Activated CD8-positive, alpha-beta T cell treated with anti-CD3 and anti-CD28 coated beads, Interleukin-2, amount 10 ng/mL, durations not matched to agents 7 days and 5 days (primary cell): ENCODE measurements around the gene RABL3. TPM values are rescaled to one million over a fixed set of nuclear protein-coding genes. Genes with fewer than 3 reads are reported as not detected.
"Not testable (repeated sequence)": the region's sequence is repeated elsewhere in the genome, so short reads cannot be mapped to it uniquely, and the experiment has no call there.

Source experiments
- ATAC-seq: fragments of 150-1000 bp; cut with Tn5 transposase; one replicate; pipeline ENCODE4 v1.10.0; 2021; ENCODE audit warnings: moderate library complexity
- CTCF ChIA-PET: fragments of 350-600 bp; sonication (Branson Sonifier 250); formaldehyde crosslinking; loops from one replicate; lab custom pipeline; 2021; ENCODE audit warnings: antibody characterized with exemption; lab: Charles Lee
- POLR2A ChIA-PET: fragments of 350-600 bp; sonication (Branson Sonifier 250); formaldehyde crosslinking; loops from one replicate; lab custom pipeline; 2021; ENCODE audit warnings: antibody characterized with exemption; lab: Charles Lee
- DNase-seq: peaks from one replicate; pipeline ENCODE4 v3.0.0-alpha.2; 2020
- H3K27ac Mint-ChIP-seq: one replicate; pipeline ENCODE4 v1.8.0; 2021; ENCODE audit warnings: mild to moderate bottlenecking, mixed read lengths
- H3K27me3 Mint-ChIP-seq: one replicate; pipeline ENCODE4 v1.8.0; 2021; ENCODE audit warnings: low read depth, mixed read lengths
- H3K36me3 Mint-ChIP-seq: one replicate; pipeline ENCODE4 v1.8.0; 2021; ENCODE audit warnings: low read depth, mixed read lengths
- H3K4me1 Mint-ChIP-seq: one replicate; pipeline ENCODE4 v1.8.0; 2021; ENCODE audit warnings: low read depth, mixed read lengths
- H3K4me3 Mint-ChIP-seq: one replicate; pipeline ENCODE4 v1.8.0; 2021; ENCODE audit warnings: mild to moderate bottlenecking, mixed read lengths
- H3K9me3 Mint-ChIP-seq: one replicate; pipeline ENCODE4 v1.8.0; 2022; ENCODE audit warnings: mixed read lengths; ENCODE audit not compliant: insufficient read depth
- total RNA-seq, 2 experiments: library from RNA; stranded (reverse); gene quantifications; one replicate each; pipeline ENCODE4 v1.2.3, GENCODE V29; 2021

Gene RABL3
- total RNA-seq: 10 to 100 TPM; 24.4 to 25.5 TPM

GRCh38 chr3:120742198-120742848, at the start of gene RABL3, which contains the start of gene GTF2E1:
Gene RABL3 (minus strand): TSS chr3:120742516. CDS start chr3:120742507, 9 bp downstream.
Gene GTF2E1 (plus strand): TSS chr3:120742744. CDS start chr3:120750553, 7,809 bp downstream.
- ChIA-PET POLR2A (interaction anchor here (0.6 to 4.0 kb wide), 2 partner anchors 14 to 146 kb away, joined by 3 to 29 read pairs; partner anchors contain the start of gene NDUFB4), CTCF (interaction anchor here (1.0 to 1.6 kb wide), 3 partner anchors 23 to 325 kb away, joined by 3 to 7 read pairs (median 4); no protein-coding TSS in a partner anchor)
- Mint-ChIP-seq H3K36me3 (peaks cover 21% of the 10 kb centered on the region), H3K27ac (peak within 1 kb of the TSS; percentile 98), H3K27me3 (no peaks in the 10 kb centered on the region), H3K9me3 (peaks cover under 1% of the 10 kb centered on the region), H3K4me1 (peaks cover 24% of the 10 kb centered on the region), H3K4me3 (peak within 1 kb of the TSS; percentile 95)
- ATAC-seq (peak; percentile 98), DNase-seq (peak; percentile 98)

- no peak for DNase-seq
- CTCF ChIA-PET: interaction anchor here (1.1 to 2.3 kb wide), 3 partner anchors 225 to 233 kb away, joined by 4 to 12 read pairs (median 6); no protein-coding TSS in a partner anchor
- no peaks in the 10 kb centered on the region for H3K27me3 Mint-ChIP-seq
- no peak overlapping the region for H3K27ac Mint-ChIP-seq
- H3K36me3 Mint-ChIP-seq: no peaks in the 10 kb centered on the region
- no peaks in the 10 kb centered on the region for H3K9me3 Mint-ChIP-seq
- H3K4me1 Mint-ChIP-seq: no peaks in the 10 kb centered on the region
- POLR2A ChIA-PET: no interaction called here
- H3K4me3 Mint-ChIP-seq: no peak overlapping the region
- no peak for ATAC-seq
Measured at GRCh38 chr3:120791913-120792312, 49.6 kb upstream of the RABL3 start.

GRCh38 chr3:120791010-120791409, 48.7 kb upstream of the RABL3 start:
- Mint-ChIP-seq H3K9me3 (no peaks in the 10 kb centered on the region), H3K4me3 (no peak overlapping the region), H3K27me3 (no peaks in the 10 kb centered on the region), H3K27ac (no peak overlapping the region), H3K36me3 (no peaks in the 10 kb centered on the region), H3K4me1 (no peaks in the 10 kb centered on the region)
- DNase-seq (no peak), ATAC-seq (no peak)
- POLR2A ChIA-PET: no interaction called here
- CTCF ChIA-PET: interaction anchor here (1.0 to 2.1 kb wide), 2 partner anchors 224 to 232 kb away, joined by 3 to 6 read pairs; no protein-coding TSS in a partner anchor

- DNase-seq, POLR2A ChIA-PET, H3K4me3 Mint-ChIP-seq, H3K27me3 Mint-ChIP-seq, H3K9me3 Mint-ChIP-seq, H3K4me1 Mint-ChIP-seq, ATAC-seq, H3K27ac Mint-ChIP-seq: not testable (repeated sequence)
- peaks cover 17% of the 10 kb centered on the region for H3K36me3 Mint-ChIP-seq
- CTCF ChIA-PET: interaction anchor here (1.0 to 1.5 kb wide), 2 partner anchors 9 to 225 kb away, joined by 3 to 4 read pairs; no protein-coding TSS in a partner anchor
Measured at GRCh38 chr3:120785832-120786231, 43.5 kb upstream of the RABL3 start.

- CTCF ChIA-PET: no interaction called here
- Mint-ChIP-seq H3K36me3 (peaks cover 23% of the 10 kb centered on the region), H3K27ac (no peak overlapping the region), H3K27me3 (no peaks in the 10 kb centered on the region), H3K9me3 (no peaks in the 10 kb centered on the region), H3K4me1 (peaks cover 3% of the 10 kb centered on the region), H3K4me3 (no peak overlapping the region)
- ATAC-seq: no peak
- POLR2A ChIA-PET: no interaction called here
- DNase-seq: no peak
Measured at GRCh38 chr3:120780977-120781376, 38.7 kb upstream of the RABL3 start.

- ChIA-PET POLR2A (no interaction called here), CTCF (interaction anchor here (1.2 to 1.7 kb wide), 3 partner anchors 14 to 218 kb away, joined by 3 to 5 read pairs (median 5); no protein-coding TSS in a partner anchor)
- no peaks in the 10 kb centered on the region for H3K27me3 Mint-ChIP-seq
Measured at GRCh38 chr3:120778776-120779175, 36.5 kb upstream of the RABL3 start.

GRCh38 chr3:120775411-120775810, 33.1 kb upstream of the RABL3 start:
- no peak overlapping the region for H3K4me3 Mint-ChIP-seq
- H3K4me1 Mint-ChIP-seq: peaks cover 15% of the 10 kb centered on the region
- H3K9me3 Mint-ChIP-seq: no peaks in the 10 kb centered on the region
- DNase-seq (no peak), ATAC-seq (no peak)
- no peak overlapping the region for H3K27ac Mint-ChIP-seq
- POLR2A ChIA-PET: no interaction called here
- H3K36me3 Mint-ChIP-seq: peaks cover 12% of the 10 kb centered on the region
- no peaks in the 10 kb centered on the region for H3K27me3 Mint-ChIP-seq
- CTCF ChIA-PET: interaction anchor here (0.6 to 1.7 kb wide), 4 partner anchors 19 to 214 kb away, joined by 3 to 5 read pairs (median 4); no protein-coding TSS in a partner anchor

More at GRCh38 chr3:120778776-120779175, 36.5 kb upstream of the RABL3 start:
- DNase-seq: no peak
- Mint-ChIP-seq H3K27ac (no peak overlapping the region), H3K4me1 (peaks cover 3% of the 10 kb centered on the region), H3K4me3 (no peak overlapping the region), H3K36me3 (peaks cover 18% of the 10 kb centered on the region), H3K9me3 (no peaks in the 10 kb centered on the region)
- ATAC-seq: no peak

GRCh38 chr3:120773932-120774331, 31.6 kb upstream of the RABL3 start:
- Mint-ChIP-seq H3K4me1 (peaks cover 15% of the 10 kb centered on the region), H3K27ac (no peak overlapping the region), H3K4me3 (no peak overlapping the region), H3K27me3 (no peaks in the 10 kb centered on the region), H3K36me3 (peaks cover 10% of the 10 kb centered on the region), H3K9me3 (no peaks in the 10 kb centered on the region)
- POLR2A ChIA-PET: no interaction called here
- ATAC-seq (peak; percentile 64), DNase-seq (no peak)
- CTCF ChIA-PET: interaction anchor here (3.2 kb wide), 1 partner anchor 21 kb away, joined by 13 read pairs; no protein-coding TSS in a partner anchor

GRCh38 chr3:120772081-120772480, 29.8 kb upstream of the RABL3 start:
- peaks cover 9% of the 10 kb centered on the region for H3K36me3 Mint-ChIP-seq
- H3K4me1 Mint-ChIP-seq: peaks cover 13% of the 10 kb centered on the region
- H3K9me3 Mint-ChIP-seq: no peaks in the 10 kb centered on the region
- H3K27ac Mint-ChIP-seq: no peak overlapping the region
- ATAC-seq (no peak), DNase-seq (no peak)
- POLR2A ChIA-PET: no interaction called here
- CTCF ChIA-PET: interaction anchor here (1.1 to 3.2 kb wide), 3 partner anchors 23 to 211 kb away, joined by 3 to 13 read pairs (median 3); no protein-coding TSS in a partner anchor
- H3K27me3 Mint-ChIP-seq: no peaks in the 10 kb centered on the region
- H3K4me3 Mint-ChIP-seq: no peak overlapping the region

- DNase-seq: no peak
- Mint-ChIP-seq H3K4me3 (no peak overlapping the region), H3K36me3 (peaks cover 6% of the 10 kb centered on the region), H3K4me1 (peaks cover 13% of the 10 kb centered on the region), H3K9me3 (no peaks in the 10 kb centered on the region), H3K27ac (no peak overlapping the region), H3K27me3 (no peaks in the 10 kb centered on the region)
- ATAC-seq: no peak
- ChIA-PET CTCF (interaction anchor here (1.6 to 3.2 kb wide), 2 partner anchors 24 to 36 kb away, joined by 3 to 13 read pairs; no protein-coding TSS in a partner anchor), POLR2A (no interaction called here)
Measured at GRCh38 chr3:120770891-120771290, 28.6 kb upstream of the RABL3 start.

- H3K27me3 Mint-ChIP-seq: no peaks in the 10 kb centered on the region
- no peaks in the 10 kb centered on the region for H3K9me3 Mint-ChIP-seq
- H3K4me3 Mint-ChIP-seq: no peak overlapping the region
- H3K4me1 Mint-ChIP-seq: peaks cover 16% of the 10 kb centered on the region
- POLR2A ChIA-PET: interaction anchor here (1.2 kb wide), 1 partner anchor 173 kb away, joined by 3 read pairs; the partner anchor contains the start of gene NDUFB4
- H3K27ac Mint-ChIP-seq: no peak overlapping the region
- peaks cover 6% of the 10 kb centered on the region for H3K36me3 Mint-ChIP-seq
- ATAC-seq: no peak
- no peak for DNase-seq
- CTCF ChIA-PET: interaction anchor here (1.1 to 2.0 kb wide), 2 partner anchors 202 to 211 kb away, joined by 3 to 5 read pairs; no protein-coding TSS in a partner anchor
Measured at GRCh38 chr3:120769436-120769835, 27.1 kb upstream of the RABL3 start.

GRCh38 chr3:120767106-120767505, 24.8 kb upstream of the RABL3 start:
- ATAC-seq (no peak), DNase-seq (no peak)
- Mint-ChIP-seq H3K27me3 (no peaks in the 10 kb centered on the region), H3K9me3 (no peaks in the 10 kb centered on the region), H3K4me3 (no peak overlapping the region), H3K27ac (no peak overlapping the region), H3K36me3 (peaks cover 2% of the 10 kb centered on the region), H3K4me1 (peaks cover 8% of the 10 kb centered on the region)
- CTCF ChIA-PET: no interaction called here
- POLR2A ChIA-PET: no interaction called here
